Right lobe of liver (tissue), 4 donors: Measurements from ENCODE around the gene FYB1.

Experiments used
- CTCF ChIP-seq, 4 donors: fragments of 200-600 bp in 3 of 4; fragments of 450-650 bp in 1 of 4; IDR thresholded peaks; one replicate each; pipeline versions ENCODE4 v1.5.1 to v1.8.0; 2016 to 2022; ENCODE audit warnings: antibody characterized with exemption in 4 of 4, mild to moderate bottlenecking in 2 of 4
- POLR2A ChIP-seq: fragments of 450-650 bp; IDR thresholded peaks from one replicate; pipeline ENCODE4 v1.6.1; 2017; ENCODE audit warnings: antibody characterized with exemption, mild to moderate bottlenecking
- donor health status: DM: no; HTN: no; CAD: no.
- donor health status: DM: no; HTN: no; CAD: no.
- donor health status: DM: no; HTN: yes; CAD: no.

GRCh38 chr5:39137819-39138451 lies 81.4 kb downstream of the FYB1 start:
- TF ChIP-seq CTCF (IDR thresholded peaks at IDR 0.05), result no peak
- TF ChIP-seq POLR2A, result no peak
